ENCODE measurements around the gene GABBR2.
"Not testable (repeated sequence)": the region's sequence is repeated elsewhere in the genome, so short reads cannot be mapped to it uniquely, and the experiment has no call there.

GABBR2 gene

GRCh38 chr9:98660541-98660940 lies 48.2 kb downstream of the GABBR2 start:
- no peak for TF ChIP-seq EZH2phosphoT487 (IDR thresholded peaks at IDR 0.05; ENCODE audit: borderline replicate concordance, low read length)
- no peak for TF ChIP-seq CTCF (IDR thresholded peaks at IDR 0.05; ENCODE audit: low read depth, low read length, poor library complexity, severe bottlenecking)
- no peak overlapping the region for H3K4me2 ChIP-seq (ENCODE audit: low read length)
- no peaks in the 10 kb centered on the region for H3K36me3 ChIP-seq (ENCODE audit: control insufficient read depth, low read length)
- H3K27ac ChIP-seq (ENCODE audit: low read depth, low read length) = no peak overlapping the region
- H4K20me1 ChIP-seq (ENCODE audit: control insufficient read depth, insufficient read depth, low read depth, low read length) = no peaks in the 10 kb centered on the region
- no peaks in the 10 kb centered on the region for H3F3A ChIP-seq (ENCODE audit: control insufficient read depth, insufficient read depth)
- no peaks in the 10 kb centered on the region for H3K4me1 ChIP-seq (ENCODE audit: control insufficient read depth, low read length)
- no peaks in the 10 kb centered on the region for H3K9me2 ChIP-seq (replicated peaks; ENCODE audit: control insufficient read depth, low read length)
- H3K9me3 ChIP-seq (ENCODE audit: control insufficient read depth, insufficient read depth, low read length) = no peaks in the 10 kb centered on the region
- no peaks in the 10 kb centered on the region for H3K79me2 ChIP-seq (ENCODE audit: control insufficient read depth, low read length)
- H3K4me3 ChIP-seq (ENCODE audit: low read length) = no peak overlapping the region
- no peaks in the 10 kb centered on the region for H3K27me3 ChIP-seq (ENCODE audit: control insufficient read depth, low read length)

- Histone ChIP-seq H3K4me1 (ENCODE audit: control insufficient read depth, low read length) (no peaks in the 10 kb centered on the region), H3K4me3 (ENCODE audit: low read length) (no peak overlapping the region), H3K9me3 (ENCODE audit: control insufficient read depth, insufficient read depth, low read length) (no peaks in the 10 kb centered on the region), H3F3A (ENCODE audit: control insufficient read depth, insufficient read depth) (no peaks in the 10 kb centered on the region), H3K27ac (ENCODE audit: low read depth, low read length) (no peak overlapping the region), H4K20me1 (ENCODE audit: control insufficient read depth, insufficient read depth, low read depth, low read length) (no peaks in the 10 kb centered on the region), H3K79me2 (ENCODE audit: control insufficient read depth, low read length) (no peaks in the 10 kb centered on the region), H3K9me2 (replicated peaks; ENCODE audit: control insufficient read depth, low read length) (no peaks in the 10 kb centered on the region), H3K36me3 (ENCODE audit: control insufficient read depth, low read length) (no peaks in the 10 kb centered on the region), H3K4me2 (ENCODE audit: low read length) (no peak overlapping the region), H3K27me3 (ENCODE audit: control insufficient read depth, low read length) (no peaks in the 10 kb centered on the region)
- TF ChIP-seq CTCF (IDR thresholded peaks at IDR 0.05; ENCODE audit: low read depth, low read length, poor library complexity, severe bottlenecking) = no peak
- TF ChIP-seq EZH2phosphoT487 (IDR thresholded peaks at IDR 0.05; ENCODE audit: borderline replicate concordance, low read length) = no peak
Measured at GRCh38 chr9:98658951-98659351, 49.8 kb downstream of the GABBR2 start.

- Histone ChIP-seq H4K20me1 (ENCODE audit: control insufficient read depth, insufficient read depth, low read depth, low read length) (no peaks in the 10 kb centered on the region), H3K79me2 (ENCODE audit: control insufficient read depth, low read length) (no peaks in the 10 kb centered on the region), H3K4me1 (ENCODE audit: control insufficient read depth, low read length) (no peaks in the 10 kb centered on the region), H3K36me3 (ENCODE audit: control insufficient read depth, low read length) (no peaks in the 10 kb centered on the region), H3K4me2 (ENCODE audit: low read length) (no peak overlapping the region), H3K27ac (ENCODE audit: low read depth, low read length) (no peak overlapping the region), H3F3A (ENCODE audit: control insufficient read depth, insufficient read depth) (no peaks in the 10 kb centered on the region), H3K27me3 (ENCODE audit: control insufficient read depth, low read length) (no peaks in the 10 kb centered on the region), H3K9me2 (replicated peaks; ENCODE audit: control insufficient read depth, low read length) (no peaks in the 10 kb centered on the region), H3K9me3 (ENCODE audit: control insufficient read depth, insufficient read depth, low read length) (no peaks in the 10 kb centered on the region), H3K4me3 (ENCODE audit: low read length) (no peak overlapping the region)
- no peak for TF ChIP-seq CTCF (IDR thresholded peaks at IDR 0.05; ENCODE audit: low read depth, low read length, poor library complexity, severe bottlenecking)
- TF ChIP-seq EZH2phosphoT487 (IDR thresholded peaks at IDR 0.05; ENCODE audit: borderline replicate concordance, low read length) = no peak
Measured at GRCh38 chr9:98657897-98658296, 50.8 kb downstream of the GABBR2 start.

- Histone ChIP-seq H3K4me2 (ENCODE audit: low read length) (no peak overlapping the region), H3K36me3 (ENCODE audit: control insufficient read depth, low read length) (no peaks in the 10 kb centered on the region), H3K4me3 (ENCODE audit: low read length) (no peak overlapping the region), H3K9me2 (replicated peaks; ENCODE audit: control insufficient read depth, low read length) (no peaks in the 10 kb centered on the region), H3K27ac (ENCODE audit: low read depth, low read length) (no peak overlapping the region), H3F3A (ENCODE audit: control insufficient read depth, insufficient read depth) (no peaks in the 10 kb centered on the region), H3K9me3 (ENCODE audit: control insufficient read depth, insufficient read depth, low read length) (no peaks in the 10 kb centered on the region), H3K79me2 (ENCODE audit: control insufficient read depth, low read length) (no peaks in the 10 kb centered on the region), H4K20me1 (ENCODE audit: control insufficient read depth, insufficient read depth, low read depth, low read length) (no peaks in the 10 kb centered on the region), H3K4me1 (ENCODE audit: control insufficient read depth, low read length) (no peaks in the 10 kb centered on the region), H3K27me3 (ENCODE audit: control insufficient read depth, low read length) (peaks cover 4% of the 10 kb centered on the region)
- TF ChIP-seq EZH2phosphoT487 (IDR thresholded peaks at IDR 0.05; ENCODE audit: borderline replicate concordance, low read length) (no peak), CTCF (IDR thresholded peaks at IDR 0.05; ENCODE audit: low read depth, low read length, poor library complexity, severe bottlenecking) (no peak)
Measured at GRCh38 chr9:98656511-98656910, 52.2 kb downstream of the GABBR2 start.

- H3K27ac ChIP-seq (ENCODE audit: low read depth, low read length); H3K4me3 ChIP-seq (ENCODE audit: low read length); H4K20me1 ChIP-seq (ENCODE audit: control insufficient read depth, insufficient read depth, low read depth, low read length); H3K9me2 ChIP-seq (replicated peaks; ENCODE audit: control insufficient read depth, low read length); H3K4me1 ChIP-seq (ENCODE audit: control insufficient read depth, low read length); H3K79me2 ChIP-seq (ENCODE audit: control insufficient read depth, low read length); H3K4me2 ChIP-seq (ENCODE audit: low read length); H3F3A ChIP-seq (ENCODE audit: control insufficient read depth, insufficient read depth); H3K27me3 ChIP-seq (ENCODE audit: control insufficient read depth, low read length); H3K9me3 ChIP-seq (ENCODE audit: control insufficient read depth, insufficient read depth, low read length); H3K36me3 ChIP-seq (ENCODE audit: control insufficient read depth, low read length): not testable (repeated sequence)
Measured at GRCh38 chr9:98655428-98655827, 53.3 kb downstream of the GABBR2 start.
